ENCODE results near the gene C6orf47.
A peak's percentile ranks its signal among the peaks of the same experiment; 100 is the strongest.

DNA sequence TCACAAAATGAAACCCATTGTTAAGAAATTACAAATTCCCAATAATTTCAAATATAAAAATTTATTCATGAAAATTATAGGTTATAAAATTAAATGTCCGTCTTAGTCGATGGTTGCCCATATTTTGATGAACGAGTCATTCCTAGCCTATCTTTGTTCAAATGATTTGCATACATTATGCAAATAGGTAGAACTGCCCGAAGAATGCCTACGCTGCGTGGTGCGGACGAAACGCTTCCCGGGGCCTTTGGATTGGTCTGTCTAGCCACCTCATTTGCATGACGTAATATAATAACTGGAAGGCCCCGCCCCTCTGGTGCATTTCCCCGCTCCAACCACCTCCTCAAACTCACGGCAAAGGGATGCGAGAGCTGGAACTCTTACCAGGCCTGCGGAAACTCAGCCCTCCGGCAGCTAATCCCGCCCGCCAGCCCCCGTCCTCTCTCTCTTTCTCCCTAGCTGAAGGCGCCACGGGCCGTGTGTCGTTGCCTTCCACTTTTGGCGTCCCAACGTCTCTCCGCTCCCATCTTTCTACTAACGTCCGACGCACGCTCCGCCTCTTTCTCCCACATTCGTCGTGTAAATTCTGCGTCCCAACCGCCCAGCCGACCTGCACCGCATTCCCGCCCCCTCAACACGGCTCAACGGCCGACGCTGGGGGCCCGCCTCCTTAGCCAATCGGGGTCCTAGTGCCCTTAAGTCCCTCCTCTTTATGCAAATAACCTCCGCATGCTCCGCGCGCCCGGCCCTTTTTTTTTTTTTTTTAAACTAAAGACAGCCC is 40.6 kb downstream of the C6orf47 start:
- TF ChIP-seq, protein P1, sequence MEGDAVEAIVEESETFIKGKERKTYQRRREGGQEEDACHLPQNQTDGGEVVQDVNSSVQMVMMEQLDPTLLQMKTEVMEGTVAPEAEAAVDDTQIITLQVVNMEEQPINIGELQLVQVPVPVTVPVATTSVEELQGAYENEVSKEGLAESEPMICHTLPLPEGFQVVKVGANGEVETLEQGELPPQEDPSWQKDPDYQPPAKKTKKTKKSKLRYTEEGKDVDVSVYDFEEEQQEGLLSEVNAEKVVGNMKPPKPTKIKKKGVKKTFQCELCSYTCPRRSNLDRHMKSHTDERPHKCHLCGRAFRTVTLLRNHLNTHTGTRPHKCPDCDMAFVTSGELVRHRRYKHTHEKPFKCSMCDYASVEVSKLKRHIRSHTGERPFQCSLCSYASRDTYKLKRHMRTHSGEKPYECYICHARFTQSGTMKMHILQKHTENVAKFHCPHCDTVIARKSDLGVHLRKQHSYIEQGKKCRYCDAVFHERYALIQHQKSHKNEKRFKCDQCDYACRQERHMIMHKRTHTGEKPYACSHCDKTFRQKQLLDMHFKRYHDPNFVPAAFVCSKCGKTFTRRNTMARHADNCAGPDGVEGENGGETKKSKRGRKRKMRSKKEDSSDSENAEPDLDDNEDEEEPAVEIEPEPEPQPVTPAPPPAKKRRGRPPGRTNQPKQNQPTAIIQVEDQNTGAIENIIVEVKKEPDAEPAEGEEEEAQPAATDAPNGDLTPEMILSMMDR (IDR thresholded peaks at IDR 0.05), result peak in 1 of 3 donors; percentile 68
- peak in 1 of 2 donors; percentile 63 for TF ChIP-seq POLR2A (IDR thresholded peaks at IDR 0.05)

All from lower leg skin (tissue), 3 donors.